ENCODE results near the gene GJD2. TPM values are rescaled to one million over a fixed set of nuclear protein-coding genes. Genes with fewer than 3 reads are reported as not detected.

GJD2 gene
- total RNA-seq, 4 donors from 2014 or later = not detected

DNA sequence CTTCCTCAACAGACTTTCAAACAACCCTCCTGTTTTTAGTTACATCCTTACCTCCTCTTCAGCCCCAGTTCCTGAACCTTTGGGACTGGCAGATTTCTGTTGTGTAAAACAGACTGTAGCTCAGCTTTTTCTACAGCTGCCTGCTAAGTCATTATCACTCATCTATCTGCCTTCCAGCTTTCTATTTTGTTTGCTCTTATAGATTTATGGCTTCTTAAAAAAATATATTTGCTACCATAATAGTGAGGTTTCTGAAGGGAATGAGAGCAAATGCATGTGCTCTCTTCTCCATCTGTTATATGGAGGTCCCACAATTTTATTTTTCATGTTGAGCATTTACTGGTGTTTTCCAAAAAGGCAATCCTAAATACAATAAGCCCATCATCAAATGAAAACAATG, 18.2 kb upstream of the GJD2 start:
- Histone ChIP-seq H3K4me1 (no peaks in the 10 kb centered on the region), H3K27me3 (no peaks in the 10 kb centered on the region), H3K9me3 (no peaks in the 10 kb centered on the region), H3K36me3 (no peaks in the 10 kb centered on the region), H3K27ac (no peak overlapping the region), H3K4me3 (no peak overlapping the region)
- no peak for TF ChIP-seq POLR2AphosphoS5 (IDR thresholded peaks at IDR 0.05)
- TF ChIP-seq EP300 (IDR thresholded peaks at IDR 0.05; ENCODE audit: low read depth) = no peak
- TF ChIP-seq, protein P1, sequence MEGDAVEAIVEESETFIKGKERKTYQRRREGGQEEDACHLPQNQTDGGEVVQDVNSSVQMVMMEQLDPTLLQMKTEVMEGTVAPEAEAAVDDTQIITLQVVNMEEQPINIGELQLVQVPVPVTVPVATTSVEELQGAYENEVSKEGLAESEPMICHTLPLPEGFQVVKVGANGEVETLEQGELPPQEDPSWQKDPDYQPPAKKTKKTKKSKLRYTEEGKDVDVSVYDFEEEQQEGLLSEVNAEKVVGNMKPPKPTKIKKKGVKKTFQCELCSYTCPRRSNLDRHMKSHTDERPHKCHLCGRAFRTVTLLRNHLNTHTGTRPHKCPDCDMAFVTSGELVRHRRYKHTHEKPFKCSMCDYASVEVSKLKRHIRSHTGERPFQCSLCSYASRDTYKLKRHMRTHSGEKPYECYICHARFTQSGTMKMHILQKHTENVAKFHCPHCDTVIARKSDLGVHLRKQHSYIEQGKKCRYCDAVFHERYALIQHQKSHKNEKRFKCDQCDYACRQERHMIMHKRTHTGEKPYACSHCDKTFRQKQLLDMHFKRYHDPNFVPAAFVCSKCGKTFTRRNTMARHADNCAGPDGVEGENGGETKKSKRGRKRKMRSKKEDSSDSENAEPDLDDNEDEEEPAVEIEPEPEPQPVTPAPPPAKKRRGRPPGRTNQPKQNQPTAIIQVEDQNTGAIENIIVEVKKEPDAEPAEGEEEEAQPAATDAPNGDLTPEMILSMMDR (IDR thresholded peaks at IDR 0.05) = no peak
- TF ChIP-seq POLR2A (IDR thresholded peaks at IDR 0.05) = no peak
- intact Hi-C loops (cut with DNase I; ENCODE audit: low total_unique reads) (no loop called here), in situ Hi-C loops (cut with MboI; ENCODE audit: low pct_ligation_motif_present in 1 of 4, low pct_unique_long_range_greater_than_20kb in 1 of 4, low sequenced_read_pairs in 3 of 4) (no loop called here)
- no peak for DNase-seq

GRCh38 chr15:34772312-34772711, 17.5 kb upstream of the GJD2 start:
- no peaks in the 10 kb centered on the region for H3K27me3 ChIP-seq
- no peak for DNase-seq
- WGBS, 2 donors (ENCODE audit: low coverage in 1 of 2) = 84 to 94% methylated on average over 2 of the region's 2 CpGs
- no peaks in the 10 kb centered on the region for H3K9me3 ChIP-seq
- no peak overlapping the region for H3K27ac ChIP-seq
- H3K36me3 ChIP-seq = no peaks in the 10 kb centered on the region
- in situ Hi-C loops (cut with MboI; ENCODE audit: low pct_ligation_motif_present in 1 of 4, low pct_unique_long_range_greater_than_20kb in 1 of 4, low sequenced_read_pairs in 3 of 4) = no loop called here
- no peaks in the 10 kb centered on the region for H3K4me1 ChIP-seq
- TF ChIP-seq, protein P1 (IDR thresholded peaks at IDR 0.05) = no peak
- TF ChIP-seq EP300 (IDR thresholded peaks at IDR 0.05; ENCODE audit: low read depth) (no peak), POLR2AphosphoS5 (IDR thresholded peaks at IDR 0.05) (no peak), POLR2A (IDR thresholded peaks at IDR 0.05) (no peak)
- intact Hi-C loops (cut with DNase I; ENCODE audit: low total_unique reads) = no loop called here
- no peak overlapping the region for H3K4me3 ChIP-seq

DNA sequence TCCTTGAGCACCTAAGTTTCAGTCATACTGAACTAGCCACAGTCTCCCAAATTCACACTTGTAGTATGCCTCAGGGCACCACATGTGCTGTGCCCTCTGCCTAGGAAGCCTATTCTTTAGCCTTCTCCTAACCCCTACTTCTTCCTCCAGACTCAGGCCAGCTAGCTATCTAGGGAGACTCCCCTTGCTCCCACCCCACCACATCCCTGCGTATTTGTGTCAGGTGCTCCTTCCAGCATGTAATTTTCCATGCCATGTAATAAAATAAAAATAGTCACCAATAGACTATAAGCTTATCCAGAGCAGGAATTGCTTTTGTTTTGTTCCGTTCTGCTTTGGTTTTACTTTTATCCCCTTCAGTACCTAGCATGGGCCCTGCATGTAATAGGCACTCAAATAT, 14.9 kb upstream of the GJD2 start:
- no peaks in the 10 kb centered on the region for H3K9me3 ChIP-seq
- H3K27ac ChIP-seq = no peak overlapping the region
- no peak overlapping the region for H3K4me3 ChIP-seq
- in situ Hi-C loops (cut with MboI; ENCODE audit: low pct_ligation_motif_present in 1 of 4, low pct_unique_long_range_greater_than_20kb in 1 of 4, low sequenced_read_pairs in 3 of 4) = no loop called here
- DNase-seq = no peak
- intact Hi-C loops (cut with DNase I; ENCODE audit: low total_unique reads) = no loop called here
- TF ChIP-seq EP300 (IDR thresholded peaks at IDR 0.05; ENCODE audit: low read depth) (no peak), POLR2A (IDR thresholded peaks at IDR 0.05) (no peak), POLR2AphosphoS5 (IDR thresholded peaks at IDR 0.05) (no peak)
- TF ChIP-seq, protein P1 (IDR thresholded peaks at IDR 0.05) = no peak
- no peaks in the 10 kb centered on the region for H3K4me1 ChIP-seq
- no peaks in the 10 kb centered on the region for H3K36me3 ChIP-seq
- H3K27me3 ChIP-seq = no peaks in the 10 kb centered on the region
- WGBS, 2 donors (ENCODE audit: low coverage in 1 of 2) = 72 to 80% methylated on average over 2 of the region's 2 CpGs

- Histone ChIP-seq H3K9me3 (no peaks in the 10 kb centered on the region), H3K27ac (no peak overlapping the region), H3K27me3 (no peaks in the 10 kb centered on the region), H3K4me3 (no peak overlapping the region), H3K4me1 (no peaks in the 10 kb centered on the region), H3K36me3 (no peaks in the 10 kb centered on the region)
- intact Hi-C loops (cut with DNase I; ENCODE audit: low total_unique reads) = no loop called here
- DNase-seq = no peak
- in situ Hi-C loops (cut with MboI; ENCODE audit: low pct_ligation_motif_present in 1 of 4, low pct_unique_long_range_greater_than_20kb in 1 of 4, low sequenced_read_pairs in 3 of 4) = no loop called here
- TF ChIP-seq EP300 (IDR thresholded peaks at IDR 0.05; ENCODE audit: low read depth) = no peak
- TF ChIP-seq, protein P1 (IDR thresholded peaks at IDR 0.05) = no peak
- no peak for TF ChIP-seq POLR2AphosphoS5 (IDR thresholded peaks at IDR 0.05)
- no peak for TF ChIP-seq POLR2A (IDR thresholded peaks at IDR 0.05)
Measured at GRCh38 chr15:34768530-34768929, 13.7 kb upstream of the GJD2 start.
